ENCODE results near the gene GMPPA.

Gene GMPPA

GRCh38 chr2:219467736-219468075, 31.0 kb upstream of the GMPPA start:
- peaks cover 3% of the 10 kb centered on the region for H3K4me1 ChIP-seq
- no peak overlapping the region for H3K4me2 ChIP-seq (ENCODE audit: low read length)
- no peak overlapping the region for H3K9ac ChIP-seq

GRCh38 chr2:219468410-219469185, 30.1 kb upstream of the GMPPA start:
- Histone ChIP-seq H2AFZ (no peak overlapping the region), H3K4me1 (peaks cover 3% of the 10 kb centered on the region), H3K9ac (no peak overlapping the region), H3K79me2 (no peaks in the 10 kb centered on the region), H3K27me3 (ENCODE audit: control insufficient read depth, insufficient read depth, low read length) (no peaks in the 10 kb centered on the region), H3K9me3 (ENCODE audit: control insufficient read depth, low read length) (no peaks in the 10 kb centered on the region), H3K27ac (no peak overlapping the region), H3K4me3 (ENCODE audit: low read depth, low read length) (no peak overlapping the region), H3K4me2 (ENCODE audit: low read length) (no peak overlapping the region), H3K36me3 (ENCODE audit: control insufficient read depth, insufficient read depth, low read length) (no peaks in the 10 kb centered on the region)
- no peak for TF ChIP-seq CTCF (IDR thresholded peaks at IDR 0.05)

More at GRCh38 chr2:219467736-219468075, 31.0 kb upstream of the GMPPA start:
- no peaks in the 10 kb centered on the region for H3K9me3 ChIP-seq (ENCODE audit: control insufficient read depth, low read length)
- no peak for TF ChIP-seq CTCF (IDR thresholded peaks at IDR 0.05)
- no peaks in the 10 kb centered on the region for H3K36me3 ChIP-seq (ENCODE audit: control insufficient read depth, insufficient read depth, low read length)
- H3K27ac ChIP-seq, result no peak overlapping the region
- no peak overlapping the region for H2AFZ ChIP-seq
- no peaks in the 10 kb centered on the region for H3K79me2 ChIP-seq
- H3K4me3 ChIP-seq (ENCODE audit: low read depth, low read length), result no peak overlapping the region
- no peaks in the 10 kb centered on the region for H3K27me3 ChIP-seq (ENCODE audit: control insufficient read depth, insufficient read depth, low read length)

- no peaks in the 10 kb centered on the region for H3K36me3 ChIP-seq (ENCODE audit: control insufficient read depth, insufficient read depth, low read length)
- peaks cover 3% of the 10 kb centered on the region for H3K4me1 ChIP-seq
- no peaks in the 10 kb centered on the region for H3K9me3 ChIP-seq (ENCODE audit: control insufficient read depth, low read length)
- no peaks in the 10 kb centered on the region for H3K27me3 ChIP-seq (ENCODE audit: control insufficient read depth, insufficient read depth, low read length)
- H3K27ac ChIP-seq, result no peak overlapping the region
- H3K79me2 ChIP-seq, result no peaks in the 10 kb centered on the region
- H3K4me2 ChIP-seq (ENCODE audit: low read length), result no peak overlapping the region
- no peak overlapping the region for H3K4me3 ChIP-seq (ENCODE audit: low read depth, low read length)
- no peak overlapping the region for H3K9ac ChIP-seq
- no peak for TF ChIP-seq CTCF (IDR thresholded peaks at IDR 0.05)
- H2AFZ ChIP-seq, result no peak overlapping the region
Observed at GRCh38 chr2:219469186-219469724, 29.4 kb upstream of the GMPPA start.

- H3K79me2 ChIP-seq, result no peaks in the 10 kb centered on the region
- no peak overlapping the region for H3K27ac ChIP-seq
- no peaks in the 10 kb centered on the region for H3K9me3 ChIP-seq (ENCODE audit: control insufficient read depth, low read length)
- H3K9ac ChIP-seq, result no peak overlapping the region
- H3K36me3 ChIP-seq (ENCODE audit: control insufficient read depth, insufficient read depth, low read length), result no peaks in the 10 kb centered on the region
- peaks cover 3% of the 10 kb centered on the region for H3K4me1 ChIP-seq
- no peaks in the 10 kb centered on the region for H3K27me3 ChIP-seq (ENCODE audit: control insufficient read depth, insufficient read depth, low read length)
- no peak overlapping the region for H2AFZ ChIP-seq
- no peak overlapping the region for H3K4me3 ChIP-seq (ENCODE audit: low read depth, low read length)
- TF ChIP-seq CTCF (IDR thresholded peaks at IDR 0.05), result no peak
- H3K4me2 ChIP-seq (ENCODE audit: low read length), result no peak overlapping the region
Observed at GRCh38 chr2:219470429-219470828, 28.3 kb upstream of the GMPPA start.
